H1 (cell line): ENCODE results near the gene RHEB.

Experiments used
- BACH1 ChIP-seq: IDR thresholded peaks from 2 replicates; pipeline ENCODE4 v1.6.1; 2012; ENCODE audit warnings: low read length, improper control_type of control experiment
- CEBPB ChIP-seq: IDR thresholded peaks from 2 replicates; pipeline ENCODE4 v1.6.1; 2012; ENCODE audit warnings: low read depth, low read length
- HDAC2 ChIP-seq, 2 experiments: fragments of 300-600 bp in 1 of 2; sonication (generic) in 1 of 2; IDR thresholded peaks; 2 replicates each; pipeline ENCODE4 v1.6.1; 2011 to 2012; ENCODE audit warnings: low read depth in 2 of 2, low read length in 2 of 2, mild to moderate bottlenecking in 2 of 2, moderate library complexity in 2 of 2, borderline replicate concordance in 1 of 2, inconsistent platforms in 1 of 2
- RAD21 ChIP-seq, 2 experiments: IDR thresholded peaks in 1 of 2; conservative IDR thresholded peaks in 1 of 2; 2 replicates each; pipeline ENCODE4 v1.6.1; 2011; ENCODE audit warnings: low read depth in 2 of 2, low read length in 2 of 2, improper control_type of control experiment in 1 of 2, inconsistent platforms in 1 of 2, mild to moderate bottlenecking in 1 of 2, moderate library complexity in 1 of 2

DNA sequence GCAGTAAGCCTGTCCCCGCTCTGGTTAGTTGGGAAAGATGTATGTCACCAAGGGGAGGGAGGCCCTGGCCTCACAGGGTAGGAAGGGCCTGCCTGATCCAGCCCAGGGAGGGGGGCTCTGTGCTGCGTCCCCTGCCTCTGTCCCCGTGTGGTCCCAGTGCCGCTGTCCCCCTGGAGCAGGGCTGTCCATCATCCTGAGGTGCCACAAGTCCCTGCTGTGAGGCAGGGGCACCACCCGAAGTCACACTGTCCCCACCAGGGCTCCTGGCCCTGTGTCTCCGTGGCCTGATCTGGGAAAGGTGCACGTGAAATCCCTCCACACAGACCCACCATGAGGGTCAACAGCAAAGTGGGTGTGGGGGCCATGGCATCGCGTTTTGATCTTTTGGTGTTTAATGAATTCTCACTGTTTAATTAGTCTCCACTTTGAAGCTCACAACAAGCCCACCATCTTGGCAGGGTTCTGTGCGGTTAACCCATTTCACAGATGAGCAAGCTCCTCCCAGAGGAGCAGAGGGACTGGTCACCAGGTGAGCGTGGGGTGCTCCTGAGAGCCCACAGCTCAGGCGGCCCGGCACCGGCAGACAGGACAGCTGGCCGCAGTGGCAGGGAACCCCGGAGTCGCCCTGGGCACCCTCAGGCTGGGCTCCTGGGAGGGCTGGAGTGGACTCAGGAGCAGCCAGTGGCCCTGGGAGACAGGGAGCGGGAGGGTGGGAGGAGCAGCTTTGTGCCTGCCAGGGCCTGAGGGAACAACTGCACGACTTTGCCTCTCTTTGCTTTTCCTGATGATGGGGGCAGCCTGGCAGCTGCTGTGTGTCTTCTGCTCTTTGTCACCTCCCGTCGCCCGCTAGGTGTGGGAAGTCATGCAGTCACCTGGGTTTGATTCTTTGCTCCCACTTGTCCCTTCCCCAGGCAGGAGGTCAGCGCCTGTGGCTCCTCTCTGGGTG lies 67.8 kb downstream of the RHEB start:
- no peak for TF ChIP-seq HDAC2 (IDR thresholded peaks at IDR 0.05; ENCODE audit: borderline replicate concordance in 1 of 2, low read depth in 2 of 2, low read length in 2 of 2)
- no peak for TF ChIP-seq RAD21 (IDR thresholded peaks at IDR 0.05 in 1 of 2, conservative IDR thresholded peaks at IDR 0.05 in 1 of 2; ENCODE audit: low read depth in 2 of 2, low read length in 2 of 2)
- TF ChIP-seq CEBPB: no peak
- no peak for TF ChIP-seq BACH1
